ENCODE measurements around the gene TICRR. TPM values are rescaled to one million over a fixed set of nuclear protein-coding genes. Genes with fewer than 3 reads are reported as not detected.

The TICRR gene
- total RNA-seq, 1 experiment from 2014 or later, result 23.6 TPM

- H3K4me1 ChIP-seq (replicated peaks; ENCODE audit: insufficient read depth), result peaks cover 4% of the 10 kb centered on the region
- ChIA-PET POLR2A (ENCODE audit: unreplicated experiment) (no interaction called here), CTCF (no interaction called here)
- TF ChIP-seq CTCF (conservative IDR thresholded peaks at IDR 0.05), result peak; percentile 85
- no peak for TF ChIP-seq EZH2 (IDR thresholded peaks at IDR 0.05; ENCODE audit: low read depth)
- no peaks in the 10 kb centered on the region for H3K9me3 ChIP-seq (ENCODE audit: insufficient read depth, low read depth)
- H3F3A ChIP-seq (ENCODE audit: insufficient read depth, low read depth), result peaks cover 4% of the 10 kb centered on the region; the same call in 1 of the 2 replicates
- no peaks in the 10 kb centered on the region for H3K27me3 ChIP-seq (ENCODE audit: insufficient read depth, low read depth)
- no peaks in the 10 kb centered on the region for H3K36me3 ChIP-seq (ENCODE audit: low read depth)
- no peaks in the 10 kb centered on the region for H4K20me1 ChIP-seq (ENCODE audit: insufficient read depth)
- intact Hi-C loops (cut with micrococcal nuclease; ENCODE audit: unreplicated experiment), result loop anchor here (1.0 to 5.0 kb wide), 3 partner anchors 61 to 199 kb away; no protein-coding TSS in a partner anchor
- H3K4me2 ChIP-seq, result no peak overlapping the region
- H3K79me2 ChIP-seq (ENCODE audit: low read depth), result no peaks in the 10 kb centered on the region
- H3K27ac ChIP-seq, result no peak overlapping the region
- BruUV-seq (replicated peaks), result no TSS peak
- no peak overlapping the region for H2AFZ ChIP-seq
- no peak overlapping the region for H3K4me3 ChIP-seq
- DNase-seq, result peak; percentile 56 to 77
- no peaks in the 10 kb centered on the region for H3K9me2 ChIP-seq (ENCODE audit: insufficient read depth)
These were observed 18.6 kb upstream of the TICRR start for GRCh38 chr15:89556413-89557262.

GRCh38 chr15:89559769-89560264, 15.5 kb upstream of the TICRR start:
- H2AFZ ChIP-seq, result no peak overlapping the region
- no peak overlapping the region for H3K27ac ChIP-seq
- intact Hi-C loops (cut with micrococcal nuclease; ENCODE audit: unreplicated experiment), result loop anchor here (5.0 kb wide), 2 partner anchors 128 to 203 kb away; no protein-coding TSS in a partner anchor
- H3K4me3 ChIP-seq, result no peak overlapping the region
- ChIA-PET CTCF (no interaction called here), POLR2A (ENCODE audit: unreplicated experiment) (no interaction called here)
- DNase-seq, result no peak
- H3K9me2 ChIP-seq (ENCODE audit: insufficient read depth), result no peaks in the 10 kb centered on the region
- no peaks in the 10 kb centered on the region for H3F3A ChIP-seq (ENCODE audit: insufficient read depth, low read depth)
- no peaks in the 10 kb centered on the region for H3K36me3 ChIP-seq (ENCODE audit: low read depth)
- H3K9me3 ChIP-seq (ENCODE audit: insufficient read depth, low read depth), result no peaks in the 10 kb centered on the region
- no peaks in the 10 kb centered on the region for H3K27me3 ChIP-seq (ENCODE audit: insufficient read depth, low read depth)
- TF ChIP-seq CTCF (conservative IDR thresholded peaks at IDR 0.05) (no peak), EZH2 (IDR thresholded peaks at IDR 0.05; ENCODE audit: low read depth) (no peak)
- H3K4me1 ChIP-seq (replicated peaks; ENCODE audit: insufficient read depth), result no peaks in the 10 kb centered on the region
- H3K4me2 ChIP-seq, result no peak overlapping the region
- H4K20me1 ChIP-seq (ENCODE audit: insufficient read depth), result no peaks in the 10 kb centered on the region
- no TSS peak for BruUV-seq (replicated peaks)
- no peaks in the 10 kb centered on the region for H3K79me2 ChIP-seq (ENCODE audit: low read depth)

GRCh38 chr15:89566181-89566580, 9.1 kb upstream of the TICRR start:
- H2AFZ ChIP-seq, result no peak overlapping the region

More at GRCh38 chr15:89566181-89566580, 9.1 kb upstream of the TICRR start:
- CTCF ChIA-PET, result no interaction called here
- Histone ChIP-seq H3K4me1 (replicated peaks; ENCODE audit: insufficient read depth) (no peaks in the 10 kb centered on the region), H3K9me2 (ENCODE audit: insufficient read depth) (no peaks in the 10 kb centered on the region), H4K20me1 (ENCODE audit: insufficient read depth) (no peaks in the 10 kb centered on the region), H3K27me3 (ENCODE audit: insufficient read depth, low read depth) (no peaks in the 10 kb centered on the region), H3K79me2 (ENCODE audit: low read depth) (no peaks in the 10 kb centered on the region), H3F3A (ENCODE audit: insufficient read depth, low read depth) (no peaks in the 10 kb centered on the region), H3K27ac (no peak overlapping the region), H3K36me3 (ENCODE audit: low read depth) (no peaks in the 10 kb centered on the region), H3K9me3 (ENCODE audit: insufficient read depth, low read depth) (no peaks in the 10 kb centered on the region), H3K4me2 (no peak overlapping the region), H3K4me3 (no peak overlapping the region)
- intact Hi-C loops (cut with micrococcal nuclease; ENCODE audit: unreplicated experiment), result no loop called here
- BruUV-seq (replicated peaks), result no TSS peak
- no peak for TF ChIP-seq CTCF (conservative IDR thresholded peaks at IDR 0.05)
- no peak for TF ChIP-seq EZH2 (IDR thresholded peaks at IDR 0.05; ENCODE audit: low read depth)
- POLR2A ChIA-PET (ENCODE audit: unreplicated experiment), result no interaction called here
- no peak for DNase-seq
